Hippocampal formation (tissue), 2 donors: Measurements from ENCODE around the gene MBOAT2.
A peak's percentile ranks its signal among the peaks of the same experiment; 100 is the strongest.
"Not testable (repeated sequence)": the region's sequence is repeated elsewhere in the genome, so short reads cannot be mapped to it uniquely, and the experiment has no call there.

Experiments used
- DNase-seq, 2 donors: peaks; one replicate each; lab custom pipeline; 2025; lab: John Stamatoyannopoulos, UW

The MBOAT2 gene

DNA sequence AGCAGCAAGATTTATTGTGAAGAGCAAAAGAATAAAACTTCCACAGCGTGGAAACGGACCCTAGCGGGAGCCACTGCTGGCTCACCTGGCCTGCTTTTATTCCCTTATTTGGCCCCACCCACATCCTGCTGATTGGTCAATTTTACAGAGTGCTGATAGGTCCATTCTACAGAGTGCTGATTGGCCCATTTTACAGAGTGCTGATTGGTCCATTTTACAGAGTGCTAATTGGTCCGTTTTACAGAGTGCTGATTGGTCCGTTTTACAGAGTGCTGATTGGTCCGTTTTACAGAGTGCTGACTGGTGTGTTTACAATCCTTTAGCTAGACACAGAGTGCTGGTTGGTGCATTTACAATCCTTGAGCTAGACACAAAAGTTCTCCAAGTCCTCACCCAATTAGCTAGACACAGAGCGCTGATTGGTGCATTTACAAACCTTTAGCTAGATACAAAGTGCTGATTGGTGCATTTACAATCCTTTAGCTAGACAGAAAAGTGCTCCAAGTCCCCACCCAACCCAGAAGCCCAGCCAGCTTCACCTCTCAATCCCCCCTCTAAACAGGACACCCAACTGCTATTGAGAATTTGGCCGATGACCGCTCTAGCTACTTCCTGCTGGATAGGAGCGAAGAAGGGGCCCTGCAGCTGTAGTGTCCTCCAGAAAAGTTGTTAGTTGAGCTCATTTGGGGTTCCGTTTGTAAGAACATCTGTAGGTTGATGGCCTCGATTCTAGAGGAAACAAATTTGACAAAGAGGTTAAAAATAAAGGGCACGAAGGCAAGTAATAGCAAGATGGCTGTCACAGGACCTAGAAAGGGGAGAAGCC, 108.2 kb downstream of the MBOAT2 start:
- not testable (repeated sequence) for DNase-seq

DNA sequence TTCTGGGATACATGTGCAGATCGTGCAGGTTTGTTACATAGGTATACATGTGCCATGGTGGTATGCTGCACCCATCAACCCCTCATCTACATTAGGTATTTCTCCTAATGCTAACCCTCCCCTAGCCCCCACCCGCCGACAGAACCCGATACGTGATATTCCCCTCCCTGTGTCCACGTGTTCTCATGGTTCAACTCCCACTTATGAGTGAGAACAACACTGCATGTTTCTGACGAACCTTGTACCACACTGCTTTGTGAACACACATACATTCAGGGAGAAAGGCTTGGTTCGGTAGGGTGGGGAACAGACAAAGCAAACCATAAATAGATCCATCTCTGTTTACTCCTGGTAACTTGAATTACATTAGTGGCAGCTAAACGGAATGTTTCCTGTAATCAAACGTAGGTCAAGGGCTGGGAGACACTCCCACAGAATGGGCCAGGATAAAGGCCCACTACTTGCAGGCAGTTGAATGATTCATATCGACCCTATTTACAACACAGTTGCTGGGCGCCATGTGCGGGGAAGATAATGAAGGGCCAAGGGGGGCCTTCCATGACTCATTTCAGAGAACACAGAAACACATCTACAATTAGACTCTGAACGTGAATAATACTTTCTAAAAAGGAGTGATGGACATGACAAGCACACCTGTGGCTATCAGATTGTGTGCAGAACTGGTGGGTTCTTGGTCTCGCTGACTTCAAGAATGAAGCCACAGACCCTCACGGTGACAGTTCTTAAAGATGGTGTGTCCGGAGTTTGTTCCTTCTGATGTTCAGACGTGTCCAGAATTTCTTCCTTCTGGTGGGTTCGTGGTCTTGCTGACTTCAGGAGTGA, 109.3 kb downstream of the MBOAT2 start:
- no peak for DNase-seq

- DNase-seq = no peak
Observed at GRCh38 chr2:8893474-8893873, 110.0 kb downstream of the MBOAT2 start.

GRCh38 chr2:8892111-8892510, 111.4 kb downstream of the MBOAT2 start:
- DNase-seq = no peak

DNA sequence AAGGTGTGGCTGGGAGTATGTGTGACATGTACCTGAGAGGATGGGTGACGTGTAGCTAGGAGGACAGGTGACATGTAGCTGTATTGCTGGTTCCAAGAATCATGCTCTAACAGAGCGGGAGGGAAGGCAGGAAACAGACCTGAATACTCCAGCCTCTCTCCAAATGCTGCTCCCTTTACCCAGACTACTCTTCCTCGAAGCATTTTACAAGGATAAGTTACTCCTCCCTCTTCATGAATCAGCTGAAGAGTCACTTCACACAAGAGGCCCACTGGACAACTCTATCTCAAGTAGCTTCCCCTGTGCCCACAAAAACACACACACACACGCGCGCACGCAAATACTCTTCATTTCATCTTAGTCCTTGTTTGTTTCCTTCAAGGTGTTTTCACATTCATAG, 113.5 kb downstream of the MBOAT2 start:
- DNase-seq = no peak

DNA sequence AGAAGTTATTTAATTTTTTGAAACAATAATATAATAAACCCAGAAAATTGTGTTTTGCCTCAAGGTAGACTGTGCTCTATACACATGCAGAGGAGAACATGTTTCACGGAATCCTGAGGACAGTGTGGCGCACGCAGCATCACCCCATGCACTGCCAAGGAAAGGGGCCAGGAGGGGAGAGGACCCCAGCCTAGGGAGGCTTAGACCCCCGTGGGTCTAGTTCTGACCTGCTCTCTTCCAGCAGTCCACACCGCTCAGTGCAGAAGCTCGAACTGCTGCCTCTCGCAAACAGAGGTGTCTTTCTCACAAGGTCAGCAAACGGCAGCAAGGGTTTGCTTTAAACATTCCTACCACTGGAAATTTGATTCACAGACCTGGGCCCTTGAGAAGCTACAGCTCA, 114.5 kb downstream of the MBOAT2 start:
- no peak for DNase-seq

DNA sequence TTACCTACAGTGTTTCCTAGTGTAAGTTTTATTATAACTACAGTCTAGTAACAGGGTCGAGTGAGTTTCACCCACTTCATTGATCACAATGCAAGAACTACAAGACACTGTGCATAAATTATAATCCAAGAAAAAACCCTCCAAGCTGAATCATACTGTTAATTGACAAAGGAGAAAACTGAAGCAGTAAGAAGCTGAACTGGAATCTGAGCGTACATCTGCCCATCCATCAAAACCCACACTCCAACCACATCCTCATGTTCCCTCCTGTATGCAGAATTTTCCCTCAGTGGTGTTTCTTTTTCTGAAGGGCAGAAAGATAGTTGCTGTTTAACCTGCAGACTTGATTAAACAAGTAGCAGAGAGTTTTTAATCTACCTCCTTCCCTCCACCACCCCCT, 116.6 kb downstream of the MBOAT2 start:
- DNase-seq = no peak

DNA sequence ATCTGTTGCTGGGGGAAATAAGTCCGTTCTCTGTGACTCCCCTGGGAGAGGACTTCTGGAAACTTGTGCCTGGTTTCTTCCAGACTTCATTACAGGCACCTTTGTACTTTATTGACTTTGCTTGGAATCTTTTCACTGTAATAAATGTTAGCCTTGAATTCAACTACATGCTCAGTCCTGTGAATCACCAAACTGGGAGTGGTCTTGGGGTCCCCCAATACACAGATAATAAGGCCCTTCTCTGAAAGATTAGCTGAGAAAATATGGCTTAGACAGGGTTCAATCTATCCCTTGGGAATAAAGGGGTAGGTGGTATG, 117.3 kb downstream of the MBOAT2 start:
- DNase-seq = no peak

- no peak for DNase-seq
Observed at GRCh38 chr2:8885449-8886201, 117.9 kb downstream of the MBOAT2 start.

DNA sequence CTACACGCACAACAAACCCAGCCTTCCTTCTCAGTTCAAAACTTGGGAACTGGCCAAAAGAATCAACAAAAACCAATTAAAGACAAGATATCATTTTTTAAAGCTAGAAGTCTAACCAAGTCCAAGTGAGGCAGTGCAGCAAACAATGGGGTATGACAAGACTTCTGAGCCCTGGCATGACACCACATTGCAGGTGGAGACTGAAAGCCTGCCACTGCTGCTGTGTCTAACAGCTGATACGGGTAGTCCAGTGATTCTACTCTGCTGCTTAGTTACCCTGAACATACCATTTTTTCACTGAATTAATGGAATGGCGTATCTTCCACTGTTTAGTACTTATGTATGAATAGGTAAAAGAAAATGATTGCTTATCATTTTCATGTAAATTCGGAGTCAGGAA, 118.7 kb downstream of the MBOAT2 start:
- no peak for DNase-seq

GRCh38 chr2:8882094-8882493, 121.4 kb downstream of the MBOAT2 start:
- no peak for DNase-seq

DNA sequence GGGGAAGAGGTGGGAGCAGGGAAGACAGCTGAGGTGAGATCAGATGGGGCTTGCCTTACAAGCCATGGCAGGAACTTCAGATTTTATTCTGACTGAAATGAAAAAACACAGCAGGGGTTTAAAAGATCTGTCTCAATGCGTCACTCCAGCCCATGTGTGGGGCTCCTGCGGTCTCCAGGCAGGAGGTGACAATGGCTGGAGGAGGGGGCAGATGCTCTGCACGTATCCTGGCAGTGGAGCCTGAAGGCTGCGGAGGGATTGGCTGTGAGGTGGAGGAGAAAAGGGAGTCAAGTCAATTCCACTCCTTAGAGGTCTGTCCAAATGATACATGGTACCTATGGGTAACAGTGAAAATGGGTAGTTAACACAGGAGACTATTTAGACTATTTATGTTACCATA, 125.6 kb downstream of the MBOAT2 start:
- no peak for DNase-seq

DNA sequence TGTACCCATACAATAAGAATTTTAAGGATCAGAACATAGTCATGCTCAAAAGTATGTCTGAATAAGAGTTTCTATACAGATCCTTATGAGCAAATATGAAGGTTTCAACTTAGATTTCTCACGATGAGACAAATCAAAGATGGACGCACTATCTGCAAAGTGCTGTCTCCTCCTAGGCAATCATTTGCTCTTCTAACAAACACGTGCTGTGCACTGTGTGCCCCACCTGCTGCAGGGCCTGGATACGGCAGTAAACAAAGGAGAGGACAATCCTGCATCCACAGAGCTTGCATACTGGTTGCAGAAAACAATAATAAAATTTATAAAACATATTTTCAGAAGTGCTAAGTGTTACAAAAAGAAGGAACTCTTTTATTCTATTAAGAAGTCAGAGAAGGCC, 126.2 kb downstream of the MBOAT2 start:
- no peak for DNase-seq

DNA sequence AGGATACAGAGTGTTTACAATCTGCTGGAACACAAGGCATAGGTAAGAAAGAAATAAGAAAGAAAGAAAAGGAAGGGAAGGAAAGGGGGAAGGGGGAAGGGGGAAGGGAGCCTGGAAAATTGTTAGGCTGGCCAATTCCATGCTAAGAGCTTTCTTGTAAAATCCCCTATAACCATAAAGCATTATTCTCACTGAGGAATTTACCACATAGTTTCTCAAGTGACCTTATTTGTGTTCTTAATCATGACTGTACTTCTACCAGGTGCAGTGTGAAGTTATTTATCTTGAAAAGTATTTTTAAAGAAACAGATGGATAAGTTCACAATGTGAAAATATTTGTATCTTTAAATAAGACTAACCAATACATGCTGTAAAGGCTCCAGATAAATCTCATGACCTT, 126.9 kb downstream of the MBOAT2 start:
- DNase-seq = no peak

DNA sequence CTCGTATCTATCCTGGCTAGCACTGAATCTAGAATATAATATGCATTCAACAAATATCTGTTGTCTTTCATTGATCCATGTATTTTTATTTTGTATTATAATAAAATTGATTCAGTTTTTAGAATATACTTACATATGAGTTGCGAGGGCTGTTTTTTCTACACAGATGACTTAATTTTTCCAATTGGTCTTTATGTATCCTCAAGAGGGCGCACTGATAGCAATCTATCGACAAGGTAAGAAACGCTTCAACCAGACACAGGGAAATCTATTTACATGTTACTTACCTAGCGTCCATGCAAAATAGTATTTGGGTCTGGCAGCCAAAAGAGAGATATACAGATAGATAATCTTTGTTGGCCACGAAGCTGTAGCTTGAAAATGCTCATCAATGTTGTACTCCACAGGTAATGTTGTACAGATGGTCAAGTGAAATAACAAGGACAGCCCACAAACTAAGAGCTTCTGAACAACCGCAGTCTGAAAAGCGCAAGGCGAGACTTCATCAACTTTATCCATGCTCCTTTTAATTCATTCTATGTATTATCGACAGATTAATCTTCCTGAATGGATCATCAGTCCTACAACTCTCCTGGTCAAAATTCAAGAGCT, 130.6 kb downstream of the MBOAT2 start:
- peak in 1 of 2 donors; percentile 64 for DNase-seq

GRCh38 chr2:8870441-8870840, 133.0 kb downstream of the MBOAT2 start:
- no peak for DNase-seq

DNA sequence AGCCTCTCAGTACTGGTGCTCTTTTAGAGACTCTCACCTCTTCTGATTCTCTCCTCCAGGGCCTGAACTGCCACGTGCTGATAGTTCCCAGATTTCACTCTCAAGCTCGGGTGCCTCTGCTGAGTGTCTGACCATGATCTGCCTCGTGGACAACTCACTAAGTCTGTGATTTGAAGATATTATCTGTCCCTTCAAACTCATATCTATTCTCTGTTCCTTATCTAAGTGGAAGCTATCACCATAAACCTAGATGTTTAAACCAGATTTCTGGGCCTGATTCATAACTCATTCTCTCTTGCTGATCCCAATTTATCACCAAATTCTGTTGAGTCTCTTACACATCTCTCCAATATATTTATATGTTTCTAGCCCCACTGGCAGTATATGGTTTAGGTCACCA, 136.1 kb downstream of the MBOAT2 start:
- DNase-seq = no peak

GRCh38 chr2:8863331-8863953, 140.0 kb downstream of the MBOAT2 start:
- no peak for DNase-seq

- no peak for DNase-seq
Observed at GRCh38 chr2:8862230-8862629, 141.3 kb downstream of the MBOAT2 start.

GRCh38 chr2:8861797-8862196, 141.7 kb downstream of the MBOAT2 start:
- DNase-seq = no peak

DNA sequence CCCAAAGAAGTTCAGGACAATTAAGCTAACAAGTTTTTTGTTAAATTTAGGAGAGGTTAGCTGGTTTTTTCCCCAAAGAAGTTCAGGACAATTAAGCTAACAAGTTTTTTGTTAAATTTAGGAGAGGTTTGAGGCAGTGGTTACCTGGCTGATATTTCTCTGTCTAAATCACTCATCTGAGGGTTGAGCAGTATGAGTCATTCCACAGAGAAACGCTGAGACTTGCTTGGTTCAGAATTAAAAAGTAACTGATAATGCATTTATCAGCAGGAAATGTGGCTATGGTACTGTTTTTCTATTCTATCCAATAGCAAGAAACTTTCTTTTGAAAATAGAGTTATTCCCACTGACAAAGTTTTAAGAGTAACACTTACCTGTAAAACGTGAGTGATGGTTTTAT, 143.2 kb downstream of the MBOAT2 start:
- no peak for DNase-seq

GRCh38 chr2:8858910-8859309, 144.6 kb downstream of the MBOAT2 start:
- no peak for DNase-seq
